Heart right ventricle (tissue), 16 donors: ENCODE results near the gene RB1. TPM values are rescaled to one million over a fixed set of nuclear protein-coding genes. Genes with fewer than 3 reads are reported as not detected.

Source experiments
- ATAC-seq, 8 donors: fragments of 200-7000 bp; cut with Tn5 transposase; one replicate each; pipeline ENCODE4 v1.9.1; 2020; ENCODE audit warnings: mild to moderate bottlenecking in 8 of 8, moderate library complexity in 8 of 8, moderate number of reproducible peaks in 1 of 8
- DNase-seq, 2 donors: peaks; one replicate each; pipeline ENCODE4 v3.0.0-alpha.2; 2020
- H3K27ac ChIP-seq, 10 donors: fragments of 200-600 bp; sonication (generic) in 2 of 10; one replicate each; pipeline versions ENCODE4 v1.5.0 to v1.8.0; 2020 to 2022; ENCODE audit warnings: mild to moderate bottlenecking in 3 of 10
- H3K27me3 ChIP-seq, 7 donors: fragments of 200-600 bp; one replicate each; pipeline ENCODE4 v1.8.0; 2021 to 2022; ENCODE audit warnings: mild to moderate bottlenecking in 2 of 7
- H3K36me3 ChIP-seq, 9 donors: fragments of 200-600 bp; sonication (generic) in 1 of 9; one replicate each; pipeline versions ENCODE4 v1.5.0 to v1.8.0; 2020 to 2022; ENCODE audit warnings: mild to moderate bottlenecking in 2 of 9
- H3K4me1 ChIP-seq, 9 donors: fragments of 200-600 bp; sonication (generic) in 1 of 9; one replicate each; pipeline versions ENCODE4 v1.5.0 to v1.8.0; 2020 to 2022; ENCODE audit warnings: mild to moderate bottlenecking in 4 of 9
- H3K4me3 ChIP-seq, 10 donors: fragments of 200-600 bp; sonication (generic) in 2 of 10; one replicate each; pipeline versions ENCODE4 v1.5.0 to v1.8.0; 2020 to 2022; ENCODE audit warnings: mild to moderate bottlenecking in 7 of 10, moderate library complexity in 2 of 10
- H3K9me3 ChIP-seq, 11 donors: fragments of 200-600 bp in 10 of 11; sonication (generic) in 2 of 11; one replicate each; pipeline versions ENCODE4 v1.5.0 to v1.8.0; 2013 to 2022; ENCODE audit warnings: mild to moderate bottlenecking in 2 of 11, control low read depth in 1 of 11, moderate library complexity in 1 of 11
- WGBS, 2 donors: extraction: QIAGEN DNeasy Blood & Tissue Kit; methylation state at CpG; one replicate each; pipeline ENCODE4 v1.1.7; 2013; ENCODE audit warnings: inconsistent platforms in 1 of 2; 5-methylcytosine and 5-hydroxymethylcytosine counted together
- intact Hi-C, 10 donors: fragments of 100-400 bp; cut with DNase I; formaldehyde crosslinking; loops; one replicate each; pipeline versions ENCODE4 v1.11.1 to v1.14.2; 2022
- polyA plus RNA-seq, 2 donors: library from polyadenylated mRNA; stranded (reverse); fragments of 200-250 nt; gene quantifications; one replicate each; pipeline ENCODE4 v1.2.3, GENCODE V29; 2013
- total RNA-seq, 10 donors: library from RNA; stranded (reverse); fragmentation: NEBNext Ultra II Directional in 3 of 10; extraction: Animal tissue kit (Norgen Biotek cat#: 25700) in 3 of 10; gene quantifications; one replicate each; pipeline versions ENCODE4 v1.2.1 to v1.2.4, GENCODE V29; 2021 to 2023
- TF ChIP-seq, protein P1 (sequence below), 9 donors: fragments of 200-600 bp; sonication (generic) in 2 of 9; IDR thresholded peaks; one replicate each; pipeline versions ENCODE4 v1.5.0 to v1.8.0; 2021 to 2022; ENCODE audit warnings: antibody characterized with exemption in 9 of 9, mild to moderate bottlenecking in 5 of 9, moderate library complexity in 1 of 9
- donor health status: Arrhythmogenic right ventricular cardiomyopathy.
- donor health status: ischemic (EF 13 %, LVEDD 7.1; RV severe dilation, severe dysfunction).
- donor health status: healthy with polysubstance abuse.
- donor health status: DM: no; HTN: yes; CAD: no.
- donor health status: DM: no; HTN: no; CAD: no.
- donor health status: ischemic (EF 25% LVEDD 6.9; RV normal size, moderate dysfunction).
- donor health status: ischemic (EF 25% LVEDD 5.7; RV mildly dilated, moderate dysfunction).
- donor health status: healthy.
- donor health status: DM: yes; HTN: yes; CAD: no.
- donor health status: Ischemic cardiomyopathy.
- donor health status: ischemic (EF 35%, LVEDD 5.7; RV mildly dilated, moderate dysfunction).
- donor health status: nonischemic (EF 11% LVEDD 7.7; RV severe dilation, severe dysfunction).
- donor health status: DM: yes; HTN: yes; CAD: no.
- donor health status: PGD.
- donor health status: ischemic (EF 29% LVEDD 5.4; RV normal size, mild dysfunction).
- donor health status: nonischemic (EF 23%, LVEDD 6.1; RV moderate dilation, normal function).

The RB1 gene
- total and polyA plus RNA-seq, 12 donors = 12.1 to 42.0 (median 25.9) TPM

GRCh38 chr13:48393030-48393697 is 89.6 kb downstream of the RB1 start:
- peaks cover 0 to 8% (median 6%) of the 10 kb centered on the region in 9 donors for H3K4me1 ChIP-seq
- ATAC-seq = no peak
- TF ChIP-seq, protein P1, sequence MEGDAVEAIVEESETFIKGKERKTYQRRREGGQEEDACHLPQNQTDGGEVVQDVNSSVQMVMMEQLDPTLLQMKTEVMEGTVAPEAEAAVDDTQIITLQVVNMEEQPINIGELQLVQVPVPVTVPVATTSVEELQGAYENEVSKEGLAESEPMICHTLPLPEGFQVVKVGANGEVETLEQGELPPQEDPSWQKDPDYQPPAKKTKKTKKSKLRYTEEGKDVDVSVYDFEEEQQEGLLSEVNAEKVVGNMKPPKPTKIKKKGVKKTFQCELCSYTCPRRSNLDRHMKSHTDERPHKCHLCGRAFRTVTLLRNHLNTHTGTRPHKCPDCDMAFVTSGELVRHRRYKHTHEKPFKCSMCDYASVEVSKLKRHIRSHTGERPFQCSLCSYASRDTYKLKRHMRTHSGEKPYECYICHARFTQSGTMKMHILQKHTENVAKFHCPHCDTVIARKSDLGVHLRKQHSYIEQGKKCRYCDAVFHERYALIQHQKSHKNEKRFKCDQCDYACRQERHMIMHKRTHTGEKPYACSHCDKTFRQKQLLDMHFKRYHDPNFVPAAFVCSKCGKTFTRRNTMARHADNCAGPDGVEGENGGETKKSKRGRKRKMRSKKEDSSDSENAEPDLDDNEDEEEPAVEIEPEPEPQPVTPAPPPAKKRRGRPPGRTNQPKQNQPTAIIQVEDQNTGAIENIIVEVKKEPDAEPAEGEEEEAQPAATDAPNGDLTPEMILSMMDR (IDR thresholded peaks at IDR 0.05) = no peak
- peaks cover 0 to 57% (median 13%) of the 10 kb centered on the region in 9 donors for H3K36me3 ChIP-seq
- no peaks in the 10 kb centered on the region for H3K27me3 ChIP-seq
- peaks cover 0 to 30% (median 10%) of the 10 kb centered on the region in 11 donors for H3K9me3 ChIP-seq
- WGBS, 2 donors = 96% methylated on average over 3 of the region's 3 CpGs
- H3K27ac ChIP-seq = no peak overlapping the region
- no peak for DNase-seq
- intact Hi-C loops = no loop called here
- no peak overlapping the region for H3K4me3 ChIP-seq

GRCh38 chr13:48393698-48394085 is 90.1 kb downstream of the RB1 start:
- TF ChIP-seq, protein P1 (IDR thresholded peaks at IDR 0.05) = no peak
- 98 to 99% methylated on average over 2 of the region's 2 CpGs for WGBS, 2 donors
- intact Hi-C loops = no loop called here
- no peak overlapping the region for H3K27ac ChIP-seq
- no peak for DNase-seq
- peaks cover 0 to 14% (median 11%) of the 10 kb centered on the region in 9 donors for H3K4me1 ChIP-seq
- H3K4me3 ChIP-seq = no peak overlapping the region
- no peak for ATAC-seq
- peaks cover 0 to 55% (median 13%) of the 10 kb centered on the region in 9 donors for H3K36me3 ChIP-seq
- peaks cover 0 to 30% (median 10%) of the 10 kb centered on the region in 11 donors for H3K9me3 ChIP-seq
- no peaks in the 10 kb centered on the region for H3K27me3 ChIP-seq

- intact Hi-C loops = no loop called here
- peaks cover 0 to 53% (median 40%) of the 10 kb centered on the region in 9 donors for H3K4me1 ChIP-seq
Measured at GRCh38 chr13:48397744-48398143, 94.2 kb downstream of the RB1 start.

DNA sequence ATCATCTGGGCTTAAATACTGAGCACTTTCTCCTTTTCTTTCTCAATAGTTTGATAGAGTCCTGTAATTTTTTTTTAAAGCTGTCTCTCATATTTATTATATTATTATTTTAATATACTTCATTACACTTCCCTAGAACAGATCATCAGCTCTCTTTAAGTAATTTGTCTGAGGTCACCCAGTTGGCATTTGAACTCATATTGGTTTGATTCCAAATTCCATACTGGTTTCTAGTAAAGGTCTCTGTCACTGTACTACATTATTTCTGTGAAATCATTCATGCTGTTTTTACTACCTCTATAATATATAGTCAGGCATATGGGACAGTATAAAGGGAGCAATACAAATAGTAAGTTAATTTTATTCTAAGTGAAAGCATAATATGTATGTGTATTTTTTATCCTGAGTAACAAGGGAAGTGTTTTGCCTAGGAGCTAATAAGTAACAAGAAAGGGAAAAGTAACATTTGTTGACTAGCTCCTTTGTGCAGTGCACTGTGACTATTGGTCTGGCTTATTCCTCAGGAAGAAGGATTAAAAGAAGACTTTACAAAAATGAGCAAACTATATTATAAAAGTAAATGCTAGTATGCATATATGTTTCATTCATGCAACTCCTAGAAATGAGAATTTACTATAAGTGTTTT is 95.0 kb downstream of the RB1 start:
- H3K4me3 ChIP-seq = no peak overlapping the region
- H3K27me3 ChIP-seq = no peaks in the 10 kb centered on the region
- TF ChIP-seq, protein P1 (IDR thresholded peaks at IDR 0.05) = no peak
- peaks cover 0 to 23% (median 0%) of the 10 kb centered on the region in 9 donors for H3K36me3 ChIP-seq
- H3K27ac ChIP-seq = peak overlapping the region in 8 of 10 donors; percentile 15 to 93 (median 80)
- ATAC-seq = no peak
- intact Hi-C loops = no loop called here
- DNase-seq = no peak
- peaks cover 0 to 61% (median 42%) of the 10 kb centered on the region in 9 donors for H3K4me1 ChIP-seq
- H3K9me3 ChIP-seq = peaks cover 0 to 15% (median 0%) of the 10 kb centered on the region in 11 donors

More at GRCh38 chr13:48397744-48398143, 94.2 kb downstream of the RB1 start:
- H3K27me3 ChIP-seq = no peaks in the 10 kb centered on the region
- no peak for DNase-seq
- H3K9me3 ChIP-seq = peaks cover 0 to 15% (median 0%) of the 10 kb centered on the region in 11 donors
- TF ChIP-seq, protein P1 (IDR thresholded peaks at IDR 0.05) = no peak
- no peak overlapping the region for H3K4me3 ChIP-seq
- H3K36me3 ChIP-seq = peaks cover 0 to 27% (median 0%) of the 10 kb centered on the region in 9 donors
- WGBS, 2 donors = 46 to 56% methylated on average over 1 of the region's 1 CpG
- peak overlapping the region in 6 of 10 donors; percentile 15 to 91 (median 80) for H3K27ac ChIP-seq
- ATAC-seq = no peak
